ENCODE measurements around the gene LHFPL2. TPM values are rescaled to one million over a fixed set of nuclear protein-coding genes. Genes with fewer than 3 reads are reported as not detected.

The LHFPL2 gene
- total RNA-seq, 1 experiment from 2014 or later, result 17.9 TPM

DNA sequence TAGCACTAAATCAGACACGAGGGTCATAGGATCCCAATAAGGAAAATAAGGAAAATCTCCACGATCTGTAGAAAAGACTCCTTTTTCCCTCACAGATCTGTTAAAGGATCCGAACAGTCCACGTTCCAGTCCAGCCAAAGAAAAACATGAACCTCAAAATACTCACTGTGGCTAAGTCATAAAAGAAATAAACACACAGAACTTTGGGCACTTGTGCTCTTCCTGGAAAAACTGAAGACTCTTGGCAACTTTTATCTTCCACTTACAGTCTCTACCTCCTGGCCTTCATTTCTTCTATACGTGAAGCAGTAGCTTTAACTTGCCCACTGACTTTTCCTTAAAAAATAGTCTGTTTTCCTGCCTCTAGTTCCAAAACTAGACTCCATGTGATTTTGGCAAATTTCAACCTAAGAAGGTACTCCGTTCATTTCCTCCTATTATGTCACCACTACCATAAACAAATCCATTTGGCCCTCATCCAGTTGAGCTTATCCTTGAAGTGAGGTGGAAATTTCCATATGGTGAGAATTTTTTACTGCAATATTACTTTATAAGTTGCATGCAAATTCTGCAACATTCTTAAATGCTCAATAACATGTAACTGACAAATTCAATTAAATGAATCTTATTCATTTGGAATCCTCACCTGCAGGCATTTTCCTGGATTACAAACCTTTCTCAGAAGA, 5.3 kb upstream of the LHFPL2 start:
- Histone ChIP-seq H3K27ac (ENCODE audit: low read depth, low read length) (no peak overlapping the region), H2AFZ (ENCODE audit: low read depth, low read length, poor library complexity, severe bottlenecking) (no peak overlapping the region), H3K4me3 (replicated peaks in 1 of 2; ENCODE audit: low read depth in 1 of 2, low read length in 2 of 2) (no peak overlapping the region), H3K79me2 (ENCODE audit: insufficient read depth, low read length) (no peaks in the 10 kb centered on the region), H3K27me3 (ENCODE audit: insufficient read depth, low read length) (no peaks in the 10 kb centered on the region), H3K36me3 (ENCODE audit: control insufficient read depth in 1 of 2, insufficient read depth in 2 of 2, low read length in 2 of 2) (no peaks in the 10 kb centered on the region), H3K9ac (ENCODE audit: low read length) (no peak overlapping the region), H3K9me3 (ENCODE audit: control insufficient read depth in 1 of 2, insufficient read depth in 1 of 2, low read depth in 1 of 2, low read length in 2 of 2) (no peaks in the 10 kb centered on the region), H3K9me2 (ENCODE audit: insufficient read depth) (no peaks in the 10 kb centered on the region), H3K4me1 (ENCODE audit: control insufficient read depth in 1 of 2, insufficient read depth in 2 of 2, low read length in 2 of 2) (peaks cover 0 to 11% of the 10 kb centered on the region in 2 experiments; a peak in 2 of 4 replicates), H3K4me2 (ENCODE audit: low read length) (no peak overlapping the region), H4K20me1 (ENCODE audit: insufficient read depth) (no peaks in the 10 kb centered on the region)
- intact Hi-C loops (cut with micrococcal nuclease), result no loop called here
- RAD21 ChIA-PET (ENCODE audit: low non-redundant PET in 1 of 2, low total read pairs in 2 of 2, uncharacterized antibody in 2 of 2, unreplicated experiment in 2 of 2), result no interaction called here
- no peak for DNase-seq (ENCODE audit: low read depth, low spot score)
- no peak for ATAC-seq
- no TSS peak for BruUV-seq (replicated peaks)
- CTCF ChIA-PET, result interaction anchor here (0.6 kb wide), 1 partner anchor 479 kb away, joined by 3 read pairs; no protein-coding TSS in a partner anchor
- POLR2A ChIA-PET, result no interaction called here
- TF ChIP-seq YY1 (IDR thresholded peaks at IDR 0.05; ENCODE audit: extremely low read depth, insufficient replicate concordance, low read depth, low read length) (no peak), ELF1 (IDR thresholded peaks at IDR 0.05; ENCODE audit: borderline replicate concordance, low read depth) (no peak), POLR2AphosphoS5 (IDR thresholded peaks at IDR 0.05; ENCODE audit: low read depth, low read length) (no peak), CBX3 (IDR thresholded peaks at IDR 0.05; ENCODE audit: low read depth) (no peak), EZH2phosphoT487 (IDR thresholded peaks at IDR 0.05; ENCODE audit: borderline replicate concordance) (no peak), EGR1 (IDR thresholded peaks at IDR 0.05; ENCODE audit: low read depth) (no peak), CEBPB (IDR thresholded peaks at IDR 0.05; ENCODE audit: low read depth) (no peak), FOSL1 (IDR thresholded peaks at IDR 0.05; ENCODE audit: low read depth) (no peak)

DNA sequence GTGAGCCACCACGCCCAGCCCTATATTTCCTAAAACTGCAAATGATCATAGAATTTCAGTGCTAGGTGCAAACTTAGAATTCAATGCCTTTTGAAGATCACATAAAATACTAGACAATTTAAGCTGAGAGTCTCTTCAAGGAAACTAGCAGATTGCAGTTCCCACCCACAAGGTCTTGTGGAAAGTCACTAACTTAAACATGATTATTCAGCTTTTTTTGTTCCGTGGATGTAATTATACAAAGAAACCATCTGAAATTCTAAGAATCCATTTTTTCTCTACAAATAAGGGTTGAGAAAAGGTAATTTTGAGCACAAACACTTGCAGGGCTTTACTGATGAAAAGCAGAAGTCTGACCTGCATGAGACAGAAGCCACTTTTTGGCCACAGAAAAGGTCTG, 4.5 kb upstream of the LHFPL2 start:
- POLR2A ChIA-PET, result no interaction called here
- Histone ChIP-seq H3K4me1 (ENCODE audit: control insufficient read depth in 1 of 2, insufficient read depth in 2 of 2, low read length in 2 of 2) (peaks cover 0 to 11% of the 10 kb centered on the region in 2 experiments; a peak in 2 of 4 replicates), H3K9me2 (ENCODE audit: insufficient read depth) (no peaks in the 10 kb centered on the region), H3K27me3 (ENCODE audit: insufficient read depth, low read length) (no peaks in the 10 kb centered on the region), H2AFZ (ENCODE audit: low read depth, low read length, poor library complexity, severe bottlenecking) (no peak overlapping the region), H3K27ac (ENCODE audit: low read depth, low read length) (no peak overlapping the region), H3K4me3 (replicated peaks in 1 of 2; ENCODE audit: low read depth in 1 of 2, low read length in 2 of 2) (no peak overlapping the region), H3K9ac (ENCODE audit: low read length) (no peak overlapping the region), H3K36me3 (ENCODE audit: control insufficient read depth in 1 of 2, insufficient read depth in 2 of 2, low read length in 2 of 2) (no peaks in the 10 kb centered on the region), H3K79me2 (ENCODE audit: insufficient read depth, low read length) (peaks cover 1% of the 10 kb centered on the region; the same call in 1 of the 2 replicates), H4K20me1 (ENCODE audit: insufficient read depth) (no peaks in the 10 kb centered on the region), H3K9me3 (ENCODE audit: control insufficient read depth in 1 of 2, insufficient read depth in 1 of 2, low read depth in 1 of 2, low read length in 2 of 2) (no peaks in the 10 kb centered on the region), H3K4me2 (ENCODE audit: low read length) (no peak overlapping the region)
- DNase-seq (ENCODE audit: low read depth, low spot score) (no peak), ATAC-seq (no peak)
- RAD21 ChIA-PET (ENCODE audit: low non-redundant PET in 1 of 2, low total read pairs in 2 of 2, uncharacterized antibody in 2 of 2, unreplicated experiment in 2 of 2), result no interaction called here
- CTCF ChIA-PET, result no interaction called here
- intact Hi-C loops (cut with micrococcal nuclease), result no loop called here
- BruUV-seq (replicated peaks), result no TSS peak
- TF ChIP-seq, protein P1, sequence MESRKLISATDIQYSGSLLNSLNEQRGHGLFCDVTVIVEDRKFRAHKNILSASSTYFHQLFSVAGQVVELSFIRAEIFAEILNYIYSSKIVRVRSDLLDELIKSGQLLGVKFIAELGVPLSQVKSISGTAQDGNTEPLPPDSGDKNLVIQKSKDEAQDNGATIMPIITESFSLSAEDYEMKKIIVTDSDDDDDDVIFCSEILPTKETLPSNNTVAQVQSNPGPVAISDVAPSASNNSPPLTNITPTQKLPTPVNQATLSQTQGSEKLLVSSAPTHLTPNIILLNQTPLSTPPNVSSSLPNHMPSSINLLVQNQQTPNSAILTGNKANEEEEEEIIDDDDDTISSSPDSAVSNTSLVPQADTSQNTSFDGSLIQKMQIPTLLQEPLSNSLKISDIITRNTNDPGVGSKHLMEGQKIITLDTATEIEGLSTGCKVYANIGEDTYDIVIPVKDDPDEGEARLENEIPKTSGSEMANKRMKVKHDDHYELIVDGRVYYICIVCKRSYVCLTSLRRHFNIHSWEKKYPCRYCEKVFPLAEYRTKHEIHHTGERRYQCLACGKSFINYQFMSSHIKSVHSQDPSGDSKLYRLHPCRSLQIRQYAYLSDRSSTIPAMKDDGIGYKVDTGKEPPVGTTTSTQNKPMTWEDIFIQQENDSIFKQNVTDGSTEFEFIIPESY (IDR thresholded peaks at IDR 0.05; ENCODE audit: extremely low read depth, insufficient replicate concordance, low read length), result no peak
- TF ChIP-seq YY1 (IDR thresholded peaks at IDR 0.05; ENCODE audit: extremely low read depth, insufficient replicate concordance, low read depth, low read length), result no peak
- TF ChIP-seq, protein P2, sequence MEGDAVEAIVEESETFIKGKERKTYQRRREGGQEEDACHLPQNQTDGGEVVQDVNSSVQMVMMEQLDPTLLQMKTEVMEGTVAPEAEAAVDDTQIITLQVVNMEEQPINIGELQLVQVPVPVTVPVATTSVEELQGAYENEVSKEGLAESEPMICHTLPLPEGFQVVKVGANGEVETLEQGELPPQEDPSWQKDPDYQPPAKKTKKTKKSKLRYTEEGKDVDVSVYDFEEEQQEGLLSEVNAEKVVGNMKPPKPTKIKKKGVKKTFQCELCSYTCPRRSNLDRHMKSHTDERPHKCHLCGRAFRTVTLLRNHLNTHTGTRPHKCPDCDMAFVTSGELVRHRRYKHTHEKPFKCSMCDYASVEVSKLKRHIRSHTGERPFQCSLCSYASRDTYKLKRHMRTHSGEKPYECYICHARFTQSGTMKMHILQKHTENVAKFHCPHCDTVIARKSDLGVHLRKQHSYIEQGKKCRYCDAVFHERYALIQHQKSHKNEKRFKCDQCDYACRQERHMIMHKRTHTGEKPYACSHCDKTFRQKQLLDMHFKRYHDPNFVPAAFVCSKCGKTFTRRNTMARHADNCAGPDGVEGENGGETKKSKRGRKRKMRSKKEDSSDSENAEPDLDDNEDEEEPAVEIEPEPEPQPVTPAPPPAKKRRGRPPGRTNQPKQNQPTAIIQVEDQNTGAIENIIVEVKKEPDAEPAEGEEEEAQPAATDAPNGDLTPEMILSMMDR (IDR thresholded peaks at IDR 0.05 in 2 of 3, conservative IDR thresholded peaks at IDR 0.05 in 1 of 3; ENCODE audit: borderline replicate concordance in 1 of 3, insufficient read depth in 1 of 3, low read depth in 2 of 3, low read length in 2 of 3), result no peak
- TF ChIP-seq SP1 (IDR thresholded peaks at IDR 0.05; ENCODE audit: low read depth), result no peak
- TF ChIP-seq JUND (IDR thresholded peaks at IDR 0.05), result no peak
- no peak for TF ChIP-seq EZH2phosphoT487 (IDR thresholded peaks at IDR 0.05; ENCODE audit: borderline replicate concordance)
- no peak for TF ChIP-seq POLR2A (IDR thresholded peaks at IDR 0.05; ENCODE audit: borderline replicate concordance, extremely low read depth, insufficient read depth, insufficient read length)
- TF ChIP-seq ZFX (IDR thresholded peaks at IDR 0.05), result no peak
- TF ChIP-seq CBX3 (IDR thresholded peaks at IDR 0.05; ENCODE audit: low read depth), result no peak
- TF ChIP-seq, protein P3, sequence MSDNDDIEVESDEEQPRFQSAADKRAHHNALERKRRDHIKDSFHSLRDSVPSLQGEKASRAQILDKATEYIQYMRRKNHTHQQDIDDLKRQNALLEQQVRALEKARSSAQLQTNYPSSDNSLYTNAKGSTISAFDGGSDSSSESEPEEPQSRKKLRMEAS (IDR thresholded peaks at IDR 0.05), result no peak
- no peak for TF ChIP-seq TCF7L2 (IDR thresholded peaks at IDR 0.05; ENCODE audit: borderline replicate concordance, extremely low read depth, insufficient read depth, insufficient read length)
- no peak for TF ChIP-seq RAD21 (IDR thresholded peaks at IDR 0.05; ENCODE audit: low read depth)
- no peak for TF ChIP-seq SIN3A (IDR thresholded peaks at IDR 0.05; ENCODE audit: low read depth)
